Astrocyte (in vitro differentiated cells and primary cell): Measurements from ENCODE around the gene TRMT2A. TPM values are rescaled to one million over a fixed set of nuclear protein-coding genes. Genes with fewer than 3 reads are reported as not detected.

ENCODE experiments used
- DNase-seq: peaks from one replicate; pipeline ENCODE4 v3.0.0-alpha.2; 2010; ENCODE audit warnings: low read depth
- FAIRE-seq: peaks from 2 replicates; lab custom pipeline; 2011; peaks lifted over from hg19 to GRCh38; lab: Jason Lieb, UNC
- H2AFZ ChIP-seq: 2 replicates; pipeline ENCODE4 v1.6.0; 2012; ENCODE audit warnings: low read depth, low read length, inconsistent platforms
- H3K27ac ChIP-seq: 2 replicates; pipeline ENCODE4 v1.5.1; 2011; ENCODE audit warnings: low read depth, low read length, inconsistent platforms
- H3K27me3 ChIP-seq: 2 replicates; pipeline ENCODE4 v1.6.0; 2011; ENCODE audit warnings: low read length, inconsistent platforms; ENCODE audit not compliant: insufficient read depth
- H3K36me3 ChIP-seq: 2 replicates; pipeline ENCODE4 v1.5.1; 2011; ENCODE audit warnings: low read length, inconsistent platforms; ENCODE audit not compliant: insufficient read depth
- H3K4me1 ChIP-seq: 2 replicates; pipeline ENCODE4 v1.5.1; 2011; ENCODE audit warnings: low read length, inconsistent platforms; ENCODE audit not compliant: insufficient read depth
- H3K4me2 ChIP-seq: 2 replicates; pipeline ENCODE4 v1.6.0; 2012; ENCODE audit warnings: low read length, inconsistent platforms
- H3K4me3 ChIP-seq: 2 replicates; pipeline ENCODE4 v1.5.1; 2011; ENCODE audit warnings: low read depth, mild to moderate bottlenecking, low read length, inconsistent platforms; ENCODE audit not compliant: insufficient read depth
- H3K79me2 ChIP-seq: 2 replicates; pipeline ENCODE4 v1.6.0; 2012; ENCODE audit warnings: mild to moderate bottlenecking, low read length, inconsistent platforms; ENCODE audit not compliant: insufficient read depth
- H3K9ac ChIP-seq: 2 replicates; pipeline ENCODE4 v1.6.0; 2012; ENCODE audit warnings: mild to moderate bottlenecking, low read length, inconsistent platforms
- H3K9me3 ChIP-seq: 2 replicates; pipeline ENCODE4 v1.5.1; 2012; ENCODE audit warnings: low read depth, mild to moderate bottlenecking, low read length, inconsistent platforms; ENCODE audit not compliant: insufficient read depth
- H4K20me1 ChIP-seq: 2 replicates; pipeline ENCODE4 v1.6.0; 2012; ENCODE audit warnings: low read length, inconsistent platforms; ENCODE audit not compliant: insufficient read depth
- H3K27ac Mint-ChIP-seq: one replicate; pipeline ENCODE4 v1.8.0; 2021; ENCODE audit warnings: mild to moderate bottlenecking, mixed read lengths; ENCODE audit not compliant: unreplicated experiment
- H3K27me3 Mint-ChIP-seq: one replicate; pipeline ENCODE4 v1.8.0; 2021; ENCODE audit warnings: low read depth, mixed read lengths; ENCODE audit not compliant: unreplicated experiment
- H3K36me3 Mint-ChIP-seq: one replicate; pipeline ENCODE4 v1.8.0; 2021; ENCODE audit warnings: low read depth, mixed read lengths; ENCODE audit not compliant: unreplicated experiment
- H3K4me1 Mint-ChIP-seq: one replicate; pipeline ENCODE4 v1.8.0; 2021; ENCODE audit warnings: low read depth, mixed read lengths; ENCODE audit not compliant: unreplicated experiment
- H3K4me3 Mint-ChIP-seq: one replicate; pipeline ENCODE4 v1.8.0; 2021; ENCODE audit warnings: mild to moderate bottlenecking, moderate library complexity, mixed read lengths; ENCODE audit not compliant: unreplicated experiment
- H3K9me3 Mint-ChIP-seq: one replicate; pipeline ENCODE4 v1.8.0; 2021; ENCODE audit warnings: mild to moderate bottlenecking, mixed read lengths; ENCODE audit not compliant: unreplicated experiment
- CTCF ChIP-seq: IDR thresholded peaks from 2 replicates; pipeline ENCODE4 v1.5.1; 2011; ENCODE audit warnings: low read depth, mild to moderate bottlenecking, inconsistent platforms, low read length, moderate library complexity; ENCODE audit not compliant: insufficient read depth
- EZH2 ChIP-seq: IDR thresholded peaks from 2 replicates; pipeline ENCODE4 v1.6.1; 2012; ENCODE audit warnings: mild to moderate bottlenecking, low read length, inconsistent platforms; ENCODE audit not compliant: insufficient read depth
- total RNA-seq: library from RNA; stranded (reverse); gene quantifications from 2 replicates; pipeline ENCODE4 v1.2.1, GENCODE V29; 2021

The TRMT2A gene
- total RNA-seq, 1 donor from 2014 or later: 32.9 TPM

GRCh38 chr22:20106205-20106848, 10.7 kb downstream of the TRMT2A start:
- TF ChIP-seq CTCF (no peak), EZH2 (no peak)
- Histone ChIP-seq H2AFZ (no peak overlapping the region), H3K36me3 (peaks cover 58% of the 10 kb centered on the region), H3K79me2 (peaks cover 50% of the 10 kb centered on the region), H3K4me2 (no peak overlapping the region), H3K4me3 (no peak overlapping the region), H3K27ac (no peak overlapping the region), H3K27me3 (no peaks in the 10 kb centered on the region), H3K9ac (no peak overlapping the region), H3K9me3 (no peaks in the 10 kb centered on the region), H4K20me1 (peaks cover 92% of the 10 kb centered on the region), H3K4me1 (no peaks in the 10 kb centered on the region)
- no peaks in the 10 kb centered on the region for H3K27me3 Mint-ChIP-seq
- H3K36me3 Mint-ChIP-seq: peaks cover 11% of the 10 kb centered on the region
- DNase-seq (no peak), FAIRE-seq (no peak)
- H3K4me1 Mint-ChIP-seq: peaks cover 2% of the 10 kb centered on the region
- no peaks in the 10 kb centered on the region for H3K9me3 Mint-ChIP-seq
- H3K27ac Mint-ChIP-seq: no peak overlapping the region
- no peak overlapping the region for H3K4me3 Mint-ChIP-seq

DNA sequence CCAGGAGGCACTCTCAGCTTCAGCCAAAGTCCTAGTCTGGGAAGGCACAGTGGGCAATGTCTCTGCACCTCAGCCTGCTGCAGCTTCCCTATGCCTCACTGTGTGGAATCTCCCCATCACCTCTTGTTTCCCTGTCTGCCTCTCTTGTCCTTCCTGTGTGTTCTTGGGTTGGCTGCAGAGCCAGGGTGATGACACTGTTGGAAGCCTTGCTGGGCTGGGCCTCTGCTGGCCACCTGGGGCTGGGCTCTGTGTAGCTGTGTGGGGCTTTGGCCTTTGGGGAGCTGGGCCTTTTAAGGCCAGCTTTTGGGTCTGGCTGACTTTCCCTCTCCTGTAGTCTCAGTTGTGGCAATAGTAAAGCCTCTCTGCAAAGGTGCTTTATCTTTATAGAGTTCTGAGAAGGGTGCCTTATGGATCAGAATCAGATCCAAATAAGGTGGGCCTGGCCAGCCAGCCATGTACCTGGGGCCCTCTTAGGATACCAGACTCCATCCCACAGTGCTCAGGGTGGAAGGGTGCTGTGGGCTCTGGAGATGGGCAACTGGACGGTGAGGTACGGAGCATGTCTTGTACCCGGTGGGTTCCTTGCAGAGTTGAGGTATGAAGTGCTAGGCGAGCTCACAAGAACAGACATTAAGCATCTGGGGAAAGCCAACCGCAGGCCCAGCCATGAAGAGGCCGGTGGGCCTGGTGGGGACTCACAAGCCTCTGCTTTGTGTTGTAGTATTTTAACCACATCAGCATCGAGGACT, 11.4 kb downstream of the TRMT2A start:
- TF ChIP-seq CTCF (no peak), EZH2 (no peak)
- H3K27me3 Mint-ChIP-seq: no peaks in the 10 kb centered on the region
- no peak overlapping the region for H3K27ac Mint-ChIP-seq
- no peak for DNase-seq
- peaks cover 59% of the 10 kb centered on the region for H3K36me3 ChIP-seq
- H2AFZ ChIP-seq: no peak overlapping the region
- H3K4me1 ChIP-seq: no peaks in the 10 kb centered on the region
- H4K20me1 ChIP-seq: peaks cover 87% of the 10 kb centered on the region
- H3K36me3 Mint-ChIP-seq: peaks cover 9% of the 10 kb centered on the region
- no peaks in the 10 kb centered on the region for H3K27me3 ChIP-seq
- H3K79me2 ChIP-seq: peaks cover 56% of the 10 kb centered on the region
- no peaks in the 10 kb centered on the region for H3K9me3 Mint-ChIP-seq
- no peak overlapping the region for H3K4me3 Mint-ChIP-seq
- H3K9me3 ChIP-seq: no peaks in the 10 kb centered on the region
- FAIRE-seq: no peak
- H3K4me1 Mint-ChIP-seq: peaks cover 2% of the 10 kb centered on the region
- no peak overlapping the region for H3K4me3 ChIP-seq
- no peak overlapping the region for H3K4me2 ChIP-seq
- H3K9ac ChIP-seq: no peak overlapping the region
- H3K27ac ChIP-seq: no peak overlapping the region
